ENCODE results near the gene PDXK. TPM values are rescaled to one million over a fixed set of nuclear protein-coding genes. Genes with fewer than 3 reads are reported as not detected.

PDXK gene
- polyA plus RNA-seq, 1 of the 3 experiments (the other 2 are of a cell fraction): 85.7 TPM

DNA sequence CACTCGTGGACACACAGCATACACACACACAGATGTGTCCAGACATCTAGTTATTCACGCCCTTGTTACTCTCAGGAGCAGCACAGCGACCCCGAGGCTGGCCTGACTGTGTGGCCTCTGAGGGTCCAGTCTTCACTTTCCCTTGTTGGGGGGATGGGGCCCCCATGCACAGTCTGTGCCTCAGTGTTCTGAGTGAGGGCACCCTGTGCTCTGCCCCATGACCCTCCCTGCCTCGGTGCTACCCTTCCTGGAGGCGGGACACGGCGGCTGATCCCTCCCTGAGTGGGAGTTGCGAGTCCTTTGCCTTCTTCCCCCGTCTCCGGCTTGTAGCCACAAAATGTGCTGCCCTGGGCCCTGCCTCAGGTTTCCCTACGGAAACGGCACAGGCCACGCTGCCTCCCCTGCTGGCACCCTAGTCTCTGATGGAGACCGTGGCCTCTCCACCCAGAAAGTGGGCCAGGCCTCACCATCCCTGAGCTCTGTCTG, 48.6 kb downstream of the PDXK start:
- Histone ChIP-seq H3K4me1 (ENCODE audit: control insufficient read depth in 1 of 2, insufficient read depth in 2 of 2, low read depth in 1 of 2, low read length in 1 of 2) (peaks cover 0 to 5% of the 10 kb centered on the region in 2 experiments; a peak in 2 of 4 replicates), H3K9ac (no peak overlapping the region)
- CTCF ChIA-PET: interaction anchor here (1.4 kb wide), 1 partner anchor 208 kb away, joined by 3 read pairs; no protein-coding TSS in a partner anchor

GRCh38 chr21:43767984-43768867, 49.3 kb downstream of the PDXK start:
- H2AFZ ChIP-seq (ENCODE audit: low read depth): no peak overlapping the region
- WGBS (ENCODE audit: low lambda C conversion rate): 80% methylated on average over 23 of the region's 34 CpGs
- no peaks in the 10 kb centered on the region for H3K9me3 ChIP-seq
- TF ChIP-seq NRF1 (IDR thresholded peaks at IDR 0.05; ENCODE audit: low read depth, low read length) (no peak), MAX (IDR thresholded peaks at IDR 0.05; ENCODE audit: low read depth) (peak; percentile 57)
- no peaks in the 10 kb centered on the region for H3K27me3 ChIP-seq (ENCODE audit: insufficient read depth)
- no peak for DNase-seq
- no peak overlapping the region for H3K4me2 ChIP-seq
- H4K20me1 ChIP-seq (ENCODE audit: insufficient read depth): no peaks in the 10 kb centered on the region
- no peaks in the 10 kb centered on the region for H3K9me2 ChIP-seq
- peaks cover 0 to 5% of the 10 kb centered on the region in 2 experiments; a peak in 2 of 4 replicates for H3K4me1 ChIP-seq (ENCODE audit: control insufficient read depth in 1 of 2, insufficient read depth in 2 of 2, low read depth in 1 of 2, low read length in 1 of 2)
- H3F3A ChIP-seq (replicated peaks; ENCODE audit: insufficient read depth): peaks cover 12% of the 10 kb centered on the region
- H3K9ac ChIP-seq: peak overlapping the region; percentile 48; the same call in 1 of the 2 replicates
- no peaks in the 10 kb centered on the region for H3K79me2 ChIP-seq (ENCODE audit: insufficient read depth)
- H3K36me3 ChIP-seq (replicated peaks in 1 of 2; ENCODE audit: control insufficient read depth in 1 of 2, insufficient read depth in 2 of 2, low read length in 1 of 2): peaks cover under 1 to 3% of the 10 kb centered on the region in 2 experiments
- CTCF ChIA-PET: interaction anchor here (0.5 kb wide), 1 partner anchor 21 kb away, joined by 3 read pairs; no protein-coding TSS in a partner anchor
- H3K4me3 ChIP-seq (ENCODE audit: low read depth in 2 of 2, low read length in 1 of 2): no peak overlapping the region
- no peak overlapping the region for H3K27ac ChIP-seq (ENCODE audit: low read depth in 2 of 2, low read length in 1 of 2)
- POLR2A ChIA-PET: no interaction called here

More for the DNA sequence above, 48.6 kb downstream of the PDXK start:
- Histone ChIP-seq H3K27ac (ENCODE audit: low read depth in 2 of 2, low read length in 1 of 2) (no peak overlapping the region), H3K9me2 (no peaks in the 10 kb centered on the region), H3K79me2 (ENCODE audit: insufficient read depth) (no peaks in the 10 kb centered on the region), H3F3A (replicated peaks; ENCODE audit: insufficient read depth) (peaks cover 8% of the 10 kb centered on the region), H2AFZ (ENCODE audit: low read depth) (no peak overlapping the region), H3K4me3 (ENCODE audit: low read depth in 2 of 2, low read length in 1 of 2) (no peak overlapping the region), H3K27me3 (ENCODE audit: insufficient read depth) (no peaks in the 10 kb centered on the region), H3K4me2 (no peak overlapping the region), H3K9me3 (no peaks in the 10 kb centered on the region), H3K36me3 (replicated peaks in 1 of 2; ENCODE audit: control insufficient read depth in 1 of 2, insufficient read depth in 2 of 2, low read length in 1 of 2) (no peaks in the 10 kb centered on the region), H4K20me1 (ENCODE audit: insufficient read depth) (no peaks in the 10 kb centered on the region)
- 95% methylated on average over 9 of the region's 15 CpGs for WGBS (ENCODE audit: low lambda C conversion rate)
- DNase-seq: no peak
- POLR2A ChIA-PET: no interaction called here
- TF ChIP-seq MEF2A (IDR thresholded peaks at IDR 0.05; ENCODE audit: borderline replicate concordance, low read depth) (no peak), RXRA (IDR thresholded peaks at IDR 0.05; ENCODE audit: borderline replicate concordance, low read depth) (no peak), NFIC (IDR thresholded peaks at IDR 0.05; ENCODE audit: borderline replicate concordance) (no peak), REST (IDR thresholded peaks at IDR 0.05; ENCODE audit: low read depth, low read length) (no peak), MXI1 (IDR thresholded peaks at IDR 0.05; ENCODE audit: low read depth, low read length) (no peak)

All from SK-N-SH (cell line).